GM12878 (cell line): Measurements from ENCODE around the gene PF4V1. TPM values are rescaled to one million over a fixed set of nuclear protein-coding genes. Genes with fewer than 3 reads are reported as not detected.

Experiments used
- ATAC-seq: fragments of 200-7000 bp; cut with Tn5 transposase; 3 replicates; pipeline ENCODE4 v1.9.1; 2020; ENCODE audit warnings: mild to moderate bottlenecking, moderate library complexity
- BruUV-seq: library from RNA; stranded (reverse); fragments of 400-500 nt; replicated peaks from 2 replicates; lab custom pipeline; 2021; lab: Mats Ljungman, UMichigan
- CTCF ChIA-PET: fragments of 300-600 bp; sonication (Branson Sonifier 250); formaldehyde crosslinking; extraction: SDS; loops from one replicate; lab custom pipeline; 2021; ENCODE audit warnings: inconsistent platforms; lab: Yijun Ruan, JAX
- POLR2A ChIA-PET: fragments of 350-600 bp; formaldehyde crosslinking; extraction: SDS; loops from one replicate; lab custom pipeline; 2021; ENCODE audit warnings: inconsistent platforms; lab: Charles Lee
- RAD21 ChIA-PET: fragments of 300-600 bp; sonication (Branson Sonifier 250); formaldehyde crosslinking; loops from one replicate; lab custom pipeline; 2023; ENCODE audit warnings: antibody characterized with exemption; ENCODE audit not compliant: unreplicated experiment; lab: Charles Lee
- SMC1A ChIA-PET: fragments of 300-600 bp; sonication (Branson Sonifier 250); formaldehyde crosslinking; loops from one replicate; lab custom pipeline; 2023; ENCODE audit not compliant: unreplicated experiment, uncharacterized antibody; lab: Charles Lee
- DNase-seq: peaks from one replicate; pipeline ENCODE4 v3.0.0-alpha.2; 2011; ENCODE audit warnings: low read depth, low spot score
- FAIRE-seq: peaks from 3 replicates; lab custom pipeline; 2011; peaks lifted over from hg19 to GRCh38; lab: Jason Lieb, UNC
- H2AFZ ChIP-seq: 2 replicates; pipeline ENCODE4 v1.6.0; 2011; ENCODE audit warnings: low read depth, low read length, control low read depth; ENCODE audit not compliant: control insufficient read depth
- H3K27ac ChIP-seq: 2 replicates; pipeline ENCODE4 v1.5.1; 2011; ENCODE audit warnings: control low read depth; ENCODE audit not compliant: control insufficient read depth, insufficient read depth
- H3K27me3 ChIP-seq, 2 experiments: replicated peaks in 1 of 2; 2 replicates each; pipeline versions ENCODE4 v1.6.0 to v1.6.1; 2011; ENCODE audit warnings: low read length in 1 of 2; ENCODE audit not compliant: control insufficient read depth in 2 of 2, insufficient read depth in 2 of 2
- H3K36me3 ChIP-seq, 2 experiments: 2 replicates each; pipeline ENCODE4 v1.5.1; 2011; ENCODE audit warnings: low read length in 1 of 2; ENCODE audit not compliant: control insufficient read depth in 2 of 2, insufficient read depth in 2 of 2
- H3K4me1 ChIP-seq: 2 replicates; pipeline ENCODE4 v1.6.1; 2011; ENCODE audit warnings: mild to moderate bottlenecking, low read length, moderate library complexity, mixed read lengths; ENCODE audit not compliant: control insufficient read depth, insufficient read depth
- H3K4me2 ChIP-seq: 2 replicates; pipeline ENCODE4 v1.6.0; 2011; ENCODE audit warnings: control low read depth; ENCODE audit not compliant: control insufficient read depth, insufficient read depth
- H3K4me3 ChIP-seq: fragments of 200-600 bp; sonication (generic); 2 replicates; pipeline ENCODE4 v1.5.1; 2016
- H3K79me2 ChIP-seq: 2 replicates; pipeline ENCODE4 v1.6.0; 2011; ENCODE audit warnings: low read length; ENCODE audit not compliant: control insufficient read depth, insufficient read depth
- H3K9ac ChIP-seq: 2 replicates; pipeline ENCODE4 v1.8.0; 2011; ENCODE audit warnings: low read length, control low read depth, mixed read lengths; ENCODE audit not compliant: control insufficient read depth, insufficient read depth
- H3K9me3 ChIP-seq: replicated peaks from 3 replicates; pipeline ENCODE4 v1.5.1; 2011; ENCODE audit warnings: mild to moderate bottlenecking, low read length; ENCODE audit not compliant: control insufficient read depth, insufficient read depth
- H4K20me1 ChIP-seq: 2 replicates; pipeline ENCODE4 v1.6.0; 2011; ENCODE audit not compliant: control insufficient read depth, insufficient read depth
- BHLHE40 ChIP-seq, 2 experiments: fragments of 450-650 bp in 1 of 2; IDR thresholded peaks; 2 replicates each; pipeline ENCODE4 v1.6.1; 2011 to 2017; ENCODE audit warnings: low read depth in 2 of 2, borderline replicate concordance in 1 of 2, improper control_type of control experiment in 1 of 2, low read length in 1 of 2, mild to moderate bottlenecking in 1 of 2
- CHD2 ChIP-seq: IDR thresholded peaks from 2 replicates; pipeline ENCODE4 v1.6.1; 2011; ENCODE audit warnings: low read depth, low read length, improper control_type of control experiment, borderline replicate concordance
- EGR1 ChIP-seq, 2 experiments: IDR thresholded peaks; 1 replicate in 1 of 2; 2 replicates in 1 of 2; pipeline ENCODE4 v1.6.1; 2011 to 2012; ENCODE audit warnings: low read depth in 2 of 2, low read length in 2 of 2, borderline replicate concordance in 1 of 2, mild to moderate bottlenecking in 1 of 2, moderate library complexity in 1 of 2
- ESRRA ChIP-seq: IDR thresholded peaks from 2 replicates; pipeline ENCODE4 v1.6.1; 2012; ENCODE audit warnings: mild to moderate bottlenecking, low read length, improper control_type of control experiment
- HDAC2 ChIP-seq: fragments of 200-600 bp; sonication (generic); IDR thresholded peaks from 2 replicates; pipeline ENCODE4 v1.6.1; 2017
- MEF2B ChIP-seq: fragments of 450-650 bp; IDR thresholded peaks from 2 replicates; pipeline ENCODE4 v1.6.1; 2018; ENCODE audit warnings: mild to moderate bottlenecking, moderate library complexity; ENCODE audit not compliant: partially characterized antibody, poor library complexity, severe bottlenecking
- MTA2 ChIP-seq: fragments of 450-650 bp; IDR thresholded peaks from 2 replicates; pipeline ENCODE4 v1.6.1; 2016; ENCODE audit warnings: low read depth, mild to moderate bottlenecking, moderate library complexity
- NFYB ChIP-seq: IDR thresholded peaks from 2 replicates; pipeline ENCODE4 v1.6.1; 2011; ENCODE audit warnings: low read depth, mild to moderate bottlenecking, low read length, improper control_type of control experiment, moderate library complexity; ENCODE audit not compliant: insufficient read depth
- NR2C1 ChIP-seq: fragments of 450-650 bp; IDR thresholded peaks from 2 replicates; pipeline ENCODE4 v1.6.1; 2017; ENCODE audit warnings: antibody characterized with exemption, mild to moderate bottlenecking, moderate library complexity
- RUNX3 ChIP-seq: IDR thresholded peaks from 2 replicates; pipeline ENCODE4 v1.6.1; 2012; ENCODE audit warnings: low read length, inconsistent platforms
- SMARCA5 ChIP-seq: fragments of 450-650 bp; IDR thresholded peaks from 2 replicates; pipeline ENCODE4 v1.6.1; 2017; ENCODE audit warnings: mild to moderate bottlenecking
- ZBTB11 ChIP-seq: fragments of 450-650 bp; formaldehyde crosslinking; IDR thresholded peaks from 2 replicates; pipeline ENCODE4 v1.5.0; 2022; ENCODE audit warnings: mild to moderate bottlenecking, missing genetic modification characterization
- ZNF207 ChIP-seq: fragments of 450-650 bp; IDR thresholded peaks from 2 replicates; pipeline ENCODE4 v1.6.1; 2014; ENCODE audit warnings: antibody characterized with exemption, mild to moderate bottlenecking, borderline replicate concordance
- WGBS: methylation state at CpG from one replicate; pipeline ENCODE4 v1.1.6; 2016; ENCODE audit warnings: low lambda C conversion rate; ENCODE audit not compliant: insufficient replicate concordance, insufficient coverage; ENCODE audit errors: missing lambda C conversion rate; 5-methylcytosine and 5-hydroxymethylcytosine counted together
- in situ Hi-C: fragments of 300-500 bp; cut with MboI; formaldehyde crosslinking; loops from 9 replicates; pipeline ENCODE4 v1.14.3; 2018; ENCODE audit warnings: mixed read lengths
- intact Hi-C: fragments of 100-400 bp; cut with micrococcal nuclease; formaldehyde crosslinking; loops from one replicate; pipeline ENCODE4 v1.14.2; 2022; ENCODE audit not compliant: unreplicated experiment
- polyA plus RNA-seq, 11 experiments: library from polyadenylated mRNA; depleted of rRNA in 4 of 11; unstranded in 6 of 11; stranded (reverse) in 5 of 11; fragments of >200 nt; fragmentation: Nextera tagmentation in 4 of 11; fragmentation: Illumina TruSeq in 1 of 11; extraction: Ambion mirVana in 4 of 11; extraction: Trizol in 1 of 11; gene quantifications; 1 replicate in 1 of 11; 2 replicates in 10 of 11; pipeline versions ENCODE4 v1.2.1 to v1.2.3, GENCODE V29; 2011 to 2016; ENCODE audit warnings: inconsistent platforms in 2 of 11, missing spikeins in 2 of 11, low read depth in 1 of 11
- total RNA-seq, 4 experiments: library from RNA; depleted of rRNA in 3 of 4; stranded (reverse); fragments of >200 nt in 3 of 4; fragmentation: Illumina TruSeq in 1 of 4; extraction: Trizol in 1 of 4; gene quantifications; 2 replicates each; pipeline versions ENCODE4 v1.2.1 to v1.2.3, GENCODE V29; 2013 to 2021

Gene PF4V1
- total and polyA plus RNA-seq, 10 of the 15 experiments (the other 5 are each of a cell fraction or from before 2014, with no cell fraction given), result not detected

DNA sequence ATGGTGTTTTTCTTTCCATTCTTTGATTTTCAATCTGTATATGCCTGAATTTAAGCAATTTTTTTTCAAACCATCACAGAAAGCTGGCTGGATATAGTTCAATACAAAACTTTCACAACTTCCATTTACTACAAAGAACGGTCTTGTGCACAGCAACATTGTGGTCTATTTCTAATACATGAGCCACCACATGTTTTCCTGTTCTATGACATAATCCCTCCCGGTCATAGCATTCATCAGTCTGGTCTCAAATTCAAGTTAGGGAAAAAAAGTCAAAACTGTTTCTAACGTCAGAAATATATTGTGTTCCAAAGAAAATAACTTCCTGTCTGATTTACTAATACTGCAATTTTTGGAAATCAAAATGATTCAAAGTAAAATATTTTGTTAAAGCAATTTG, 24.1 kb upstream of the PF4V1 start (continued):
- no peak for TF ChIP-seq NFYB
- no peak for TF ChIP-seq RUNX3

- no peak overlapping the region for H3K4me3 ChIP-seq
- in situ Hi-C loops (no loop called here), intact Hi-C loops (no loop called here)
- no peaks in the 10 kb centered on the region; a peak in 2 of 4 replicates for H3K27me3 ChIP-seq
- H3K36me3 ChIP-seq, result no peaks in the 10 kb centered on the region
- H4K20me1 ChIP-seq, result no peaks in the 10 kb centered on the region
- POLR2A ChIA-PET, result no interaction called here
- no peak overlapping the region for H3K27ac ChIP-seq
- RAD21 ChIA-PET, result no interaction called here
- no peaks in the 10 kb centered on the region for H3K4me1 ChIP-seq
- no peak for ATAC-seq
- DNase-seq, result no peak
- no TSS peak for BruUV-seq
- no peaks in the 10 kb centered on the region for H3K9me3 ChIP-seq
- FAIRE-seq, result no peak
- H2AFZ ChIP-seq, result no peak overlapping the region
- no peak overlapping the region for H3K9ac ChIP-seq
- no peaks in the 10 kb centered on the region for H3K79me2 ChIP-seq
- H3K4me2 ChIP-seq, result no peak overlapping the region
- SMC1A ChIA-PET, result interaction anchor here (0.8 kb wide), 3 partner anchors 9 to 162 kb away, joined by 3 read pairs; no protein-coding TSS in a partner anchor
- 0% methylated on average over 2 of the region's 2 CpGs for WGBS
- CTCF ChIA-PET, result no interaction called here
- no peak for TF ChIP-seq MEF2B
- no peak for TF ChIP-seq ESRRA
- TF ChIP-seq HDAC2, result no peak
- no peak for TF ChIP-seq BHLHE40 (IDR thresholded peaks at IDR 0.05; ENCODE audit: borderline replicate concordance in 1 of 2, low read depth in 2 of 2, low read length in 1 of 2)
- no peak for TF ChIP-seq NR2C1
- no peak for TF ChIP-seq EGR1 (IDR thresholded peaks at IDR 0.05; ENCODE audit: borderline replicate concordance in 1 of 2, low read depth in 2 of 2, low read length in 2 of 2)
- no peak for TF ChIP-seq CHD2
- TF ChIP-seq SMARCA5, result no peak
- no peak for TF ChIP-seq MTA2
- no peak for TF ChIP-seq ZNF207
- no peak for TF ChIP-seq ZBTB11
These were observed 21.5 kb upstream of the PF4V1 start for GRCh38 chr4:73831569-73831968.
